Measurements from ENCODE around the gene SCN8A.
"Not testable (repeated sequence)": the region's sequence is repeated elsewhere in the genome, so short reads cannot be mapped to it uniquely, and the experiment has no call there.

The SCN8A gene

GRCh38 chr12:51591016-51591901 lies at the start of gene SCN8A:
Gene SCN8A (plus strand): TSS chr12:51591233. CDS start chr12:51662818, 71,585 bp downstream.
- DNase-seq = peak; percentile 73

- no peak for DNase-seq
Observed at GRCh38 chr12:51546097-51546496, 44.9 kb upstream of the SCN8A start.

GRCh38 chr12:51547606-51548005 lies 43.4 kb upstream of the SCN8A start:
- no peak for DNase-seq

GRCh38 chr12:51548241-51548640 lies 42.8 kb upstream of the SCN8A start:
- no peak for DNase-seq

GRCh38 chr12:51549637-51550036 lies 41.4 kb upstream of the SCN8A start:
- no peak for DNase-seq

- DNase-seq = not testable (repeated sequence)
Observed at GRCh38 chr12:51568271-51569032, 22.6 kb upstream of the SCN8A start.

- no peak for DNase-seq
Observed at GRCh38 chr12:51579321-51579850, 11.6 kb upstream of the SCN8A start.

- DNase-seq = no peak
Observed at GRCh38 chr12:51589060-51589459, 2.0 kb upstream of the SCN8A start.

GRCh38 chr12:51589557-51590176 lies 1.4 kb upstream of the SCN8A start:
- DNase-seq = no peak

- DNase-seq = peak; percentile 87
Observed at GRCh38 chr12:51590347-51591015, 552 bp upstream of the SCN8A start.

GRCh38 chr12:51592034-51592705 lies 1.1 kb downstream of the SCN8A start:
- DNase-seq = no peak

- DNase-seq = no peak
Observed at GRCh38 chr12:51593021-51593420, 2.0 kb downstream of the SCN8A start.

- no peak for DNase-seq
Observed at GRCh38 chr12:51593539-51593938, 2.5 kb downstream of the SCN8A start.

GRCh38 chr12:51598156-51598555 lies 7.1 kb downstream of the SCN8A start:
- DNase-seq = no peak

- DNase-seq = no peak
Observed at GRCh38 chr12:51600721-51601120, 9.7 kb downstream of the SCN8A start.

- DNase-seq = no peak
Observed at GRCh38 chr12:51601241-51601640, 10.2 kb downstream of the SCN8A start.

- not testable (repeated sequence) for DNase-seq
Observed at GRCh38 chr12:51605896-51606295, 14.9 kb downstream of the SCN8A start.

GRCh38 chr12:51607197-51607596 lies 16.2 kb downstream of the SCN8A start:
- DNase-seq = not testable (repeated sequence)

- no peak for DNase-seq
Observed at GRCh38 chr12:51620448-51620847, 29.4 kb downstream of the SCN8A start.

GRCh38 chr12:51621156-51621922 lies 30.3 kb downstream of the SCN8A start:
- DNase-seq = no peak

- no peak for DNase-seq
Observed at GRCh38 chr12:51622564-51622963, 31.5 kb downstream of the SCN8A start.

All from activated CD8-positive, alpha-beta memory T cell treated with anti-CD3 and anti-CD28 coated beads for 24 hours (primary cell).